ENCODE data around the gene SYNM.
"Not testable (repeated sequence)": the region's sequence is repeated elsewhere in the genome, so short reads cannot be mapped to it uniquely, and the experiment has no call there.

SYNM gene

DNA sequence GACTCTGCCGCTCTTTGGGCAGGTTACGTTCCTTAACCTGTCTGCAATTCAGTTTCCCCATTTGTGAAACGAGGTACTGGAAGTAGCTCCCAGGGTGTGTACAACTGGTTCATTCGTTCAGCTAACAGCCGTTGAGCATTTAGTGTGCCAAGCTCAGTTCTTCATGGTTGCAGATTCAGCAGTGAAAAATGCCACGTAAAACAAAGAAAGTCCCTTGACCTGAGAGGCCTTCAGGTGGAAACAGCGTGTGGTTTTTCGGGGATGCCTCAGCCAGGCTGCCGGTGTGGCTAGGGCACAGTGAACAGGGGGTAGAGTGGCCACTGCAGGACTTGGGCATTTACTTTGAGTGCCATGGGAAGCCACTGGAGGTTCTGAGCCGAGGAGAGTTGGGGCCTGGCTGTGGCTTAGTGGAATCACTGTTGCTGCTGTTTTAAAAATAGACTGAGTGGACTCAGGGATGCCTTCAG is 4.7 kb downstream of the SYNM start:
- no peak for DNase-seq

DNA sequence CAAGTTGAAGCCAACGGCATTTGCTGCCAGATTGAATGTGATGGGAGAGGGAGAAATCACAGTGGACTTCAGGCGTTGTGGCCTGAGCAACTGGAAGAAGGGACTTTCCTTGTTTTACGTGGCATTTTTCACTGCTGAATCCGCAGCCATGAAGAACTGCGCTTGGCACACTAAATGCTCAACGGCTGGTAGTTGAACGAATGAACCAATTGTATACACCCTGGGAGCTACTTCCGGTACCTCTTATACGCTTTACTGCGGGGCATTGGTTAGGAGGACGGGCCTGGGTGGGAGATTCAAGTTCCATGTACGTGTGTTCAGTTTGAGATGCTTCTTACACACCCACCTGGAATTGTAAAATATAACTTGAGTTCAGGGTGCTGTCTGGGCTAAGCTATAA is 5.2 kb downstream of the SYNM start:
- DNase-seq: no peak

DNA sequence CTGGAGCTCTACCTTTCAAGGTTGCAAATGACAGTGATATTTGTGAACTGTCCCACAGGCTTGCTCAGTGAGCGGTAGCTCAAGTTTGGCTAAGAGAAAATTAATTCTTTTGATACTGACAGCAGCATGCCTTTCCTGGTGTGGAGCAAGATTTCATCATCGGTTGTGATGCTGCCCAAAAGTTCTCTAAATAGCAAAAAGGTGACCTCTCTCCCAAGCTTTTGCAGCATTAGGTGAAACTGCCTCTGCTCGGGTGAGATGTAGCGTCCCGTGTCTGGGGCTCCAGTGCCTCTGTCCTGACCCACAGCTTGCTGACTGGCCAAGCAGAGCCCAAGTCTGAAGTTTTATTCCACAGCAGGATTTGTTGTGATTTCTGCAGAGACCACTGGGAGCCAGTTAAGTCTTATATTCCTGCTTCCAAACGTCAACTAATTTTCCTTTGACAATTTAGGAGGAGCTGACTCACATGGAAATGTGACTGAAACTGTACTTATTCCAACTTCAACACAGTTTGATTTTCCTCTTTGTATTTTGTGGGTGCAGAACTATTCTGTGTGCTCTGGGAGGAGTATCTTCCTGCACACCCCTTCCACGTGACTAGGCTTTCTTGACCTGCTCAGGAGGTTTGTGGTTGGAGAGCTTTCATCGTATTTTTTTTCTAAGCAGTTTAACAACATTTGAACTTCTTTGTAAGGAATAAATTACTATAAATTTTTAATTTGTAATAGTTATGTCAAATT is 5.9 kb downstream of the SYNM start:
- no peak for DNase-seq

DNA sequence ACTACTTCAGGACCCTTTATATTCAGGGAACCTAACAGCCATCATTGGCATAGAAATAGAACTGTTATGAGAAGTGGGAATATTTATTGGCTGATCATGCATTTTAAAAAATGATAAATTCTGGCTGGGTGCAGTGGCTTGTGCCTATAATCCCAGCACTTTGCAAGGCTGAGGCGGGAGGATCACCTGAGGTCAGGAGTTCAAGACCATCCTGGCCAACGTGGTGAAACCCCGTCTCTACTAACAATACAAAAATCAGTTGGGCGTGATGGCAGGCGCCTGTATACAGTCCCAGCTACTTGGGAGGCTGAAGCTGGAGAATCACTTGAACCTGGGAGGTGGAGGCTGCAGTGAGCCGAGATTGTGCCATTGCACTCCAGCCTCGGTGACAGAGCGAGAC is 6.8 kb downstream of the SYNM start:
- not testable (repeated sequence) for DNase-seq

DNA sequence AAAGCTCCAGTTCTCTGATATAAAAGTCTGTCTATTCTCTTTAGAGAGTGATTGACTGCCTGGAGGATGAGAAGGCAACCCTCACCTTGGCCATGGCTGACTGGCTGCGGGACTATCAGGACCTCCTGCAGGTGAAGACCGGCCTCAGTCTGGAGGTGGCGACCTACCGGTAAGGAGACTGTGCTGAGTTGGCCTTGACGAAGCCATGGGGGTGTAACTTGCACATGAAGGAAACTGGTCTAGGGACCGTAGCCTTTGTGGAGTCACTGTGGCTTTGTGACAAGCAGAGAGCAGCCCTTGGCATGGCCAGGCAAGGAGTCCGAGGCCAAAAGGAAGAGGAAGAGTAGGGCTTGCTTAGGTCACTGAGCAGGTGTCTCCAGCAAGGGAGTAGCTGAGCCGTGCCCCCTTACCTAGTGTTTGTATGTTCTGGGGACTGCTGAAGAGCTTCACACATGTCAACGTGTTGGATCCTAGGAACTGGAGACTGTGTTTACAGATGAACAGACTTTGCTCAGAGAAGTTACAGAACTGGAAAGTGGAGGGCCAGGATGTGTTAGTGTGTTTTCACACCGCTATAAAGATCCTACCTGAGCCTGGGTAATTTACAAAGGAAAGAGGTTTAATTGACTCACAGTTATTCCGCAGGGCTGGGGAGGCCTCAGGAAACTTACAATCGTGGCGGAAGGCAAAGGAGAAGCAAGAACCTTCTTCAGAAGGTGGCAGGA is 8.8 kb downstream of the SYNM start:
- DNase-seq: no peak

DNA sequence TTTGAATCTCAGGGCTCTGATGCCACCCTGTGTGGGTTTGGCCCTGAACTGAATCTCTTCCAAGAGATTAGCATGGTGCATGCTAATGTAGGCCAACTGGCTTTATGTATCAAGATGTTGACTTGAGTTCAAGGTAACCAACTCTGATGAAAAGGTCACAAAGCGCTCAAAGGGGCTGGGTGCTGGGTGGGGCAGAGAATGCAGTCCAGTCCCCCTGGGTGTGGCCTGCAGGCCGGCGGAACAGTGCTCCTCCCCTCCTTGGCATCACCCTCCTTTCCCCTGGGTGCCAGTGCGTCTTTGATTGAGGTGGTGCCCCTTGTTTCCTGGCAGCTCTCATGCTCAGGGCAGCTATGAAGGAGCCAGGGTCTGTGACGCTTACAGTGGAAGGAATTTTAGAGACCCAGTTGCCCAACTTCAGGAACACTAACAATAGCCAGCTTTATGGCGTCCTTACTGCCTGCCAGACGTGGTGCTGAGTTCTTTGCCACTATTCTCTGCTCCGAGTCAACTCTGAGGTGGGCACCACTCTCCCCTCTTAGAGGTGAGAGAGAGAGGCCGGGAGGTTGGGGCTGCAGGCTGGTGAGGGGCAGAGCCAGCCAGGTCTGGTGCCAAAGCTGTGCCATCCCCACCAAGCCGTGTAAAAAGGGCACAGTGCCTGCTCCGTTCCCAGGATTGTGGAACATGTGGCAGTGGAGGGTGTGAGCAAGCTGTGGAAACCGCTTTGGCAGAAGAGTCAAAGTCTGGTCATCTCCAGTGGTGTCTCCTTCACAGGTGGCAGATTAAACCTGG is 9.8 kb downstream of the SYNM start:
- DNase-seq: no peak

DNA sequence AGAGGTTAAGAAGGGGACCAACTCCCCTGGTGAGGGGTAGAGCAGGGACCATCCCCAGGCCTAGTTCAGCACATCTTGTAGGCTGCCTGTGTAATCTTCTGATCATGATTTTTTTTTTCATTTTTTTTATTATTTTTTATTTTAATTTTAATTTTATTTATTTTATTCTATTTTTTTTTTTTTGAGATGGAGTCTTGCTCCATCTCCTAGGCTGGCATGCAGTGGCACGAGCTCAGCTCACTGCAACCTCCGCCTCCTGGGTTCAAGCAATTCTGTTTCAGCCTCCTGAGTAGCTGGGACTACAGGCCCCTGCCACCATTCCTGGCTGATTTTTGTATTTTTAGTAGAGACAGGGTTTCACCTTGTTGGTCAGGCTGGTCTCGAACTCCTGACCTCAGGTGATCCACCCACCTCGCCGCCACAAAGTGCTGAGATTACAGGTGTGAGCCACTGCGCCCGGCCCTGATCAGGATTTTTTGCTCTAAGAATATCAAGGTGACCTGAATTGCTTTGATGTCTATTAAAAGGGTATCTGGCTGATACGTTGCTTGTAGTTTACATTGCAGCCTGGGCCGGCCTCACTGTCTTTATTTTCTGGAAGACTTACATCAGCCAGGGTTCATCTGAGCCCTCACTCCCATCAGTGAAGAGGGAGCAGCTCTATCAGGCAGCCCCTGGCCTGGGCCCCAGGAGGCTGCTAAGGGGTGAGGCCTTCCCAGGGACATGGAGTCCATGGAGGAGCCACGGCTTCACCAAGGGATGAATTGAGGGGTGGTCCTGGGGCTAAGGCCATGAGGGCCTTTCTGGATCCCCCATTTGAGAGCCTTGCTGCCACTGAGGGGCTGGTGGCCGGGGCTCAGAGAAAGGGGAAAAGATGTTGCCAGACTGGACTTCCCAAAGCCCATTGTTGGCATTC is 10.7 kb downstream of the SYNM start:
- no peak for DNase-seq

DNA sequence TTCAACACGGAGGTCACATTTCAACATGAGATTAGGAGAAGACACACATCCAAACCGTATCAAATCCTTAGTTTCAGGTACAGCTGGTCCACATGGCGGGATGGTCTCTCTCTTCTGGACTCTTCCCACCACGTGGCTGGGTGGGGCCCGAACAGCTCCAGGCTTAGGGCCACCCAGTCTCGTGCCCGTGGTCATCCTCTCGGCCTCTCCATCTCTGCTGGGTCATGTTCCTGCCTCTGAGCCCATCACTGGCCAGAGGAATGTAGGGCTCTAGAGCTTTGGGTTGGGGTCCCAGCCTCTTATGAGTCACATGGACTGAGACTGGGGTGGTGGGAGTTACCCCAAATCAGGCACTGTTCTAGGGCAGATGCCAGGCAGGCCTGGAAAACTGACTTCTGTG is 12.2 kb downstream of the SYNM start:
- no peak for DNase-seq

DNA sequence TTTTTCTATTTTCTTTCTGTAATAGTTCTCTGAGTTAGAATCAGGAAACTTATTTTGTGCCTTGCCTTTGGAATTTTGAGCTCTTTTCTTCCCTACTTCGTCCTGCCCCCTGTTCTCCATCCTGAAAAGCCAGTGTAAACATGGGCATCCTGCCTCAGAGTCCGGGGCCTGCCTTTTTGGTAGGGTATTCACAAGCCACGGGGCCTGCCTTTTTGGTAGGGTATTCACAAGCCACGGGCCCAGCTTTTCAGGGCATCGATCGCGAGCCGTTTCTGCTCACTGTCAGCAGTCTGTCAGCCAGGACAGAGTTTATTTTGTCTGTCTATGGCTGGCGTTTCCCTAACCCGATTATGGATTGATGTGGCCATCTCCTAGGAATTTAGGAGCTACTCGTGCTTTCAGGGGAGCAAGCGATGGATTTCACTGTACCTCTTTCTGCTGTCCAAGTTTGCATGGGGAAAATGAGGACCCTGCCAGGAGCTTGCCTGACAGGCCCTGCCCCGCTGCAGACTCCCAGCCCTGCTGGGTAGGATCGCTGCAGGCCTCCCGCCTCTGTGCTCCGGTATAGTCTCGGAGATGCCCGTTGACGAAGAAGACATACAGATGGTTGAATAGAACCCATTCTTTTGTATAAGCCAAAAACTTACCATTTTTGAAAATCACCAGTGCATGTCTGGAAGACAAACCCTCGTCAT is 12.8 kb downstream of the SYNM start:
- DNase-seq: no peak

DNA sequence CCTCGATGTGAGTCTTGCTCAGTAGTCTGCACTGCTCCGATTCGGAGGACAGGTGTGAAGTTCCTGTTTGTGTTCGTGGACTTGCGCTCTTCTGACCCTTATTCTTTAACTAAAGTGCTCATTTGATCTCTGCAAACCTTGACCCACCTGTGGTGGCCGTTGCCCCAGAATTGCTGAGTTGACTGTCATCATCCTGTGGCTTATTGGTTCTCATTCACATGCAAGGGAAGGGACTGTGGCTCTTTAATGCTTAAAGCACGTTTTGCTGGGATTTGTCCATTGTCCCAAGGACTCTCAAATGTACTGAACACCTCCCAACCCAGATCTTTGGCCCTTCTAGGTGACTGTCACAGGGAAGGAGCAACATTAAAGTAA is 13.4 kb downstream of the SYNM start:
- DNase-seq: no peak

DNA sequence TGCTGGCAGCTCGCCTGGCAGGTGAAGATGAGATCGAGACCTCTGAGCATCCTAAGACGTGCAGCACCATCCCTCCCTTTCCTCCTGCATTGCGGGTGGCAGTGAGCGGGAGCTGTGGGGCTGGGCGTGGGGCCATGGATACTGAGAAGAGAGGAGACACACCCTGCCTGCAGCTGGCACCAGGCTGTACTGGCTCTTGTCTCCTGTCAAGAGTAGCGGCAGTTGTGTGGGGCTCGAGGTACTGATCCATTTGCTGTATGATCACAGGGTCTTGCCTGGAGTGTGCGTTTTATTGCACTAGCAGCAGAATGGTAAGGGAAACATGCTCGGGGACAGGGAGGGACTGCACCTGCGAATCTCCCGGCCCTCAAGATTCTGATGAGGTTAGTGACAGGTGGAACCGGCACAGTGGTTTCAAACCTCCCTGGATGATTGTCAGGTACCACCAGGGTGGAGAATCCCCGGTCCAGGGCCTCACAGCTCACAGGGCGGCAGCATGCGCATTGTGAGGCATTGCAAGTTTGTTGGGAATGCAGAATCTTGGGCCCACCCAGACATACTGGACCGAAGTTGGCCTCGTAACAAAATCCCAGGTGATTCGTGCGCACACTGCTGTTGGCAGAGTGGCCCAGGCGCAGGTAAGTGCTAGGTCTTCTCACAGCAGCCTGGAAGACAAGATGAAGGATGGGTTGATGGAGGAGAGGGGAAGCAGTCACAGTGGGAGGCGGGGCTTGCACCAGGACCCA is 14.1 kb downstream of the SYNM start:
- DNase-seq: no peak

DNA sequence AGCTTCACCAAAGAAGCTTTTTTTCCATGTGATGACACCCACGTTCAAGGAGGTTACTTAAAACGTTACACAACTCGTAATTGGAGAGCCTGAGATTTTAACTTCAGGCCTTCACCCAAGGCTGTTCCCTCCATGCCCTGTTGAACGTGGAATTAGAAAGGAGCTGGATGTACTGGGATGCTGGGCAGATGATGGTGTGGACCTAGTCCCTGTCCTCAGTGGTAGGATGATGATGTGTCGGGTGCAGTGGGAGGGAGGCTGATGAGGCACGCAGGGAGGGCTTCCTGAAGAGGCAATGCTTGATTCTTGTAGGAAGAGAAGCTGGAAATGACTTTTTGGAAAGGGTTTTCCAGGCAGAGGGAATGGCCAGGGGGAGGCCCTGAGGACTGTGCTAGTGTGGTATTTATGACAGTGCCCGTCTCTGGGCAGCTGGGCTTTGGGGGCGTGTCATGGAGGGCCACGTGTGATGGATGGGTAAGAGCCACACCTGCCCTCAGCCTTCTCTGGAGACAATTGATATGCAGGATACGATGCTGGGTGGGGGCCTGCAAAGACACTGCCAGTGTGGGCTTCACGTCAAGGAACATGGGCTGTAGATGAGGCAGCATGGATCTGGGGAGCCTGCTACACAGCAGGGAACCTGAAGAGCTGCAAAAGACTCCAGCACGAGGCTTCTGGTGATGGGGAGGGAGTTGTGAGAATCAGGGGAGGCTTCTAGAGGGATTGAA is 15.3 kb downstream of the SYNM start:
- no peak for DNase-seq

DNA sequence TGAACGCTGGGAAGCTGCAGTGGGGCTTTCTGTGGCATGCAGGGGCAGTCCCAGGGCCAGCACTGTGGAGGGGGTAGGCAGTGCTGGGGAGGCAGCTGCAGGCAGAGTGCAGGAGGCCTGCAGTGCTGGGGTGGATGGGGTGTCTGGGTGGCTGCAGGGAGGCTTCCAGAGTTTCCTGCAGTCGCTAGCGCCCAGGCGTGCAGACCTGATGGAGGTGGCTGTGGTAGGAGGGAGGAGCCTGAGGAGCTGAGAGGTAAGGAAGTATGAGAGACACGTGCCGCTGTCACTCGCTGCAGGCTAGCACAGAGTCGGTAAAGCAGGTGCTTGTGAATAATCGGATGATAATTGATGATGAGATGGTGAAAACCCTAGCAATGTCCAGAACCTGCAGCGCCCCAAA is 16.3 kb downstream of the SYNM start:
- DNase-seq: no peak

DNA sequence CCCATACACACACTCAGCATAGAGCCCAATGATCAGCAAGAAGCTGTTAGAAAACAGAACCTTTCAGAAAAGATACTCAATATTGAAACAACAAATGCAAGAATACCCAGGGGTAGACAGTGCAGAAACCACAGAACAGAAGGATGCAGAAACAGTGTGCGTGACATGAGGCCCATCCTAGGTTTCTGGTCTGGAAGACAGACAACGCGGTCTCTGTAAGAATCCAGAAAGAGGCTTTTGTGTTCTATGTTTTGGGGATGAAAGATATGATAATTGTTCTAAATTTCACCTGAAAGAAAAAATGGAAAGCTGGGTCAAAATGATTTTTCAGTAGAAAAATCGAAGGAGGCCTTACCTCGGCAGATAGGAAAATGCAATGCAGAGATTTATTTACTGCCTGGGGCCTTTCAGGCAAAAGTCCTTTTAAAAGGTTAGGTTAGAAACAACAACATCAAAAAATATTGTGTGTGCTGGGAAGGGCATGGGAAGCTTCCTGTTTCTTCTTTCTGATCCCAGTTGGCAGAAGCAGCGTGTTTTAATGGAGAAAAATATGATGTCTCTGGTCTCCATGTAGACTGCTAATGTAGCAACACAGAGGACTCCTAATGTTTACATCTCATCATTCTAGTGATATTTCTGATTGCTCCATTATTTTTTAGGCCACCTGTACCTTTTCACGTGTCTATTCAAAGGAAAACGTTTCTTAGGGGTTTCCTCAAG is 17.0 kb downstream of the SYNM start:
- DNase-seq: no peak

DNA sequence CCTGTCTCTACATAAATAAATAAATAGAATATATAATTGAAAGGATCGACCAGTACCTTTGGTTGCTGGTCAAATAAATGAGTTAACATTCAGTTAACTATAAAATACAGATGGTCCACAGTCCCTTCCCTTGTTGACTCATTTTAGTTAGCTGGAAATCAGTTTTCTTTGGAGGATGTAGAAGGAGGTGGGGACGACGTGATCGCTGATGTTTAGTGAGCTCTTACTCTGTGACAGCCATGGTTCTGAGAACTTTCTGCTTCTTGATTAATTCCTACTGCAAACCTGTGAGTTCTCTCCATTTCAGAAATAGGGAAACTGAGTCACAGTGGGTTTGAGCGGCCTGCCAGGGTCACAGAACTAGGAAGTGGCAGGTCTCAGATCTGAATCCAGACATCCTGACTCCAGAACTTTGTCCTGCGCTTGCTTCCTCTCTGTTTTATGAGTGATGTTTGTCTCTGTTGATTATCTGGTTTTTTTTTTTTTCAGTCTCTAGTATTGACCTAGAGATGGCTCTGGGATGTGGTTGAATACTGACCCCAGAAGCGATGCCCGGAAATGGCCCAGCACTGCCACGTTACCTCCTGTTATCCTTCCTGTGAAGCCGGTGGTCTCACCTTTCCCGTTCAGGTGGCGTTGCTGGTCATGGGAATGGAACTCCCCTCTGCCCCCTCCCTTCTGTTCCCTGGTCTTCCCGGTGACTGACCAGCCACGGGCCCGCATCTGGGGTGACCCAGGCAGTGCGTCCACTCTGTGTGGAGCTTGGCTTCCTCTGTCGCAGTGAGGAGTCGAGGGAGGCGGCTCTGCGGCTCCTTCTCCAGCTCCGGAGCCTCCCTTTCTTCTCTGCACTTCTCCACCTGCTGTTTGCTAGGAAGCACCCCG is 18.2 kb downstream of the SYNM start:
- DNase-seq: no peak

DNA sequence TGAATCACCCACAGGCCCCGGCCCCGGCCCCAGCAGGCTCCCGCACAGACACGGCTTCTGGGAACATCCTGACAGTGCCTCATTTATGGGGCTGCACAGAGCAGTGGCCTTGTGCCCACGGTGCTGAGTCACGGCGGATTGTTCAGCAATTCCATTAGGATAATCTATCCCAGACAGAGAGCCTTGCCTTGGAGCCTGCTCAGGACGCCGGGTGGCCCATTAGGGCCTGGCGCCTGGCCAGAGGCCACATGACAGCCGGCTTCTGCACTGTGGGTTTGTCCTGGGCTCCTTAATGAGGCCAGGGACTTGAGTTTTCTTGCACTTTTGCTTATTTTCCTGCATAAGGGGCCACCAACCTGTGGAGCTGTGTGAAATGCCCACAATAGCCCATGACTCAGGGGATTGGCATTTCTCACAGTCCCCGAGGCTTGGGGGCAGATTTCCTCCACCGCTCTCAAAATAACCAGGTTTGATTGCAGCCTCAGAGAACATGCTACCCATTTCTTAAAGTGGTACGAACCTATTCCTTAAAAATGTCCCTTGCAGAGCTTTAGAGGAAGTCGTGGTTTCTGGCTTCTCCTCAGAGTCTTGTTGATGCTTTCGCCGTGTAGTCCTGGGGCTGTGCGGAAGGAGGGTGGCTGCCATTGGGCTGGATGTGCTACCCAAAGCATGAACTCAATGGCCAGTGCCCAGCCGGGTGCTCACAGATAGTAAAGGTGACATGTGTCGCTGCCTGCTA is 19.0 kb downstream of the SYNM start:
- DNase-seq: no peak

DNA sequence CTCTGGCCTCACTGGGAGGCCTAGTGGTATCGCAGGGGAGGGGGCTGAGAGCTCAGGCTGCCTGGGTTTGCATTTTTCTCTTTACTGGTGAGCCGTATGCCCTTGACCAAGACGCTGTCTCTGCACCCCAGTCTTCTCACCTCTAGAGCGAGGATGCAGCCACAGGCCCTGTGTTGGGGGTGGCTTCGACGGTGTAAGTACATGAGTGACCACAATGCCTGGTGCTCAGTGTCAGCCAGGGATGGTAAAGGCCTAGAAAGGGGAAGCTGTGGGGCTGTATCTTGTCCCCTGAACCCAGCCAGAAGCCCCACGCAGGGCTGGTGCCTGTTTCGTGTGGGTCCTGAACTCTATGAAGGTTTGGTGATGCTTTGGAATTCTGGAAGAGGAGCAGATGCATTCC is 19.8 kb downstream of the SYNM start:
- no peak for DNase-seq
